Epithelial cell of proximal tubule (primary cell): Measurements from ENCODE around the gene TEDDM1. TPM values are rescaled to one million over a fixed set of nuclear protein-coding genes. Genes with fewer than 3 reads are reported as not detected.

Source experiments
- DNase-seq: peaks from one replicate; pipeline ENCODE4 v3.0.0-alpha.2; 2011; ENCODE audit warnings: low read depth
- H3K4me3 ChIP-seq: 2 replicates; pipeline ENCODE4 v1.5.1; 2011; ENCODE audit warnings: low read depth, mild to moderate bottlenecking, low read length
- total RNA-seq: library from RNA; depleted of rRNA; stranded (reverse); fragments of >200 nt; gene quantifications from 2 replicates; pipeline ENCODE4 v1.2.3, GENCODE V29; 2015
- TF ChIP-seq, protein P1 (sequence below): conservative IDR thresholded peaks from 2 replicates; pipeline ENCODE4 v1.5.1; 2012; ENCODE audit warnings: low read depth, mild to moderate bottlenecking, low read length

The TEDDM1 gene
- total RNA-seq, 1 donor from 2014 or later: not detected

DNA sequence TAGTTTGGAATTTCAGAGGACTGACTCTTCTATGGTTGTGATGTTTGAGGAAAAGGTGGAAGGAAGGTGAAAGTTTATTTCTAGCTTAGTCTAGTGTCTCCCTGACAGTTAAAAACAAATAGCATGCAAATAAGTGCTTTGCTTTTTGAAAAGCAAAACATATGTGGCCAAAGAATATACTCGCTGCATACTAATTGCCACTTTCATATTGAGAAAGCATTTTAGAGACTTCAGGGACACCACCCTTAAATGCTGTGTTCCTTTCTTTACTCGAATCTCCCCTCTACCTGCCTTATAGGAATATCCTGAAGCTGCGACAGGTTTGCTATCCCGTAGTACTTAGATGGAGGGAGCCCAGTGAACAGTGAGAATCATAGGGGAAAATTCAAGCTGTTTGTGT is 32.1 kb downstream of the TEDDM1 start:
- DNase-seq: no peak
- TF ChIP-seq, protein P1, sequence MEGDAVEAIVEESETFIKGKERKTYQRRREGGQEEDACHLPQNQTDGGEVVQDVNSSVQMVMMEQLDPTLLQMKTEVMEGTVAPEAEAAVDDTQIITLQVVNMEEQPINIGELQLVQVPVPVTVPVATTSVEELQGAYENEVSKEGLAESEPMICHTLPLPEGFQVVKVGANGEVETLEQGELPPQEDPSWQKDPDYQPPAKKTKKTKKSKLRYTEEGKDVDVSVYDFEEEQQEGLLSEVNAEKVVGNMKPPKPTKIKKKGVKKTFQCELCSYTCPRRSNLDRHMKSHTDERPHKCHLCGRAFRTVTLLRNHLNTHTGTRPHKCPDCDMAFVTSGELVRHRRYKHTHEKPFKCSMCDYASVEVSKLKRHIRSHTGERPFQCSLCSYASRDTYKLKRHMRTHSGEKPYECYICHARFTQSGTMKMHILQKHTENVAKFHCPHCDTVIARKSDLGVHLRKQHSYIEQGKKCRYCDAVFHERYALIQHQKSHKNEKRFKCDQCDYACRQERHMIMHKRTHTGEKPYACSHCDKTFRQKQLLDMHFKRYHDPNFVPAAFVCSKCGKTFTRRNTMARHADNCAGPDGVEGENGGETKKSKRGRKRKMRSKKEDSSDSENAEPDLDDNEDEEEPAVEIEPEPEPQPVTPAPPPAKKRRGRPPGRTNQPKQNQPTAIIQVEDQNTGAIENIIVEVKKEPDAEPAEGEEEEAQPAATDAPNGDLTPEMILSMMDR: no peak
- no peak overlapping the region for H3K4me3 ChIP-seq

GRCh38 chr1:182367926-182368325 is 32.5 kb downstream of the TEDDM1 start:
- no peak overlapping the region for H3K4me3 ChIP-seq
- TF ChIP-seq, protein P1: no peak
- no peak for DNase-seq

DNA sequence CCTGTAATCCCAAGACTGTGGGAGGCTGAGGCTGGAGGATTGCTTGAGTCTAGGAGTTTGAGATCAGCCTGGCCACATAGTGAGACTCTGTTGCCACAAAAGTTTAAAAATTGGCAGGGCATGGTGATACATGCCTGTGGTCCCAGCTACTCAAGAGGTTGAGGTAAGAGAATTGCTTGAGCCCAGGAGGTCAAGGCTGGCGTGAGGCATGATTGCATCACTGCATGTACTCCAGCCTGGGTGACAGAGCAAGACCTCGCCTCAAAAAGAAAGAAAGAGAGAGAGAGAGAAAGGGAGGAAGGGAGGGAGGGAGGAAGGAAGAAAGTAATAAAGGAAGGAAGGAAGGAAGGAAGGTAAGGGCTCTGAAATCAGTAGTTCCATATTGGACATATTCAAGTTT is 33.9 kb downstream of the TEDDM1 start:
- no peak overlapping the region for H3K4me3 ChIP-seq
- TF ChIP-seq, protein P1: no peak
- no peak for DNase-seq

DNA sequence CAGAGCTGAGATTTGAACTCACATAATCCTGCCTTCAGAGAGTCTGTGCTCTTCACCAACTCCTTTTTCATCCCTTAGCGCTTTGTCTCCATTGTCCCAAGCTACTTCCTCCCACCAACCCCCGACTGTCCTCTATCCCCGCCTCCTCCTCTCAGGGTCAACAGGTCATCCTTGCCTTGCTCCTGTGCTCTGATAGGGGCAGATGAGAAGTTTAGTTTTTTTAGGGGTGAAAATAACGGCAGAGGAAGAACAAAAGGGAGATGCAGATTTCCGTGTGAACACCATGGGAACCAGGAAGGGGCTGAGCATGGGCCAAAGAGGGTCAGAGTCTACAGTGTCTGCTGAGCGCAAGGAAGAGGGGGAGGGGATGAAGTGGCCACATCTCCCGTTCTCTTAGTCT is 40.8 kb downstream of the TEDDM1 start:
- TF ChIP-seq, protein P1: no peak
- DNase-seq: no peak
- no peak overlapping the region for H3K4me3 ChIP-seq

DNA sequence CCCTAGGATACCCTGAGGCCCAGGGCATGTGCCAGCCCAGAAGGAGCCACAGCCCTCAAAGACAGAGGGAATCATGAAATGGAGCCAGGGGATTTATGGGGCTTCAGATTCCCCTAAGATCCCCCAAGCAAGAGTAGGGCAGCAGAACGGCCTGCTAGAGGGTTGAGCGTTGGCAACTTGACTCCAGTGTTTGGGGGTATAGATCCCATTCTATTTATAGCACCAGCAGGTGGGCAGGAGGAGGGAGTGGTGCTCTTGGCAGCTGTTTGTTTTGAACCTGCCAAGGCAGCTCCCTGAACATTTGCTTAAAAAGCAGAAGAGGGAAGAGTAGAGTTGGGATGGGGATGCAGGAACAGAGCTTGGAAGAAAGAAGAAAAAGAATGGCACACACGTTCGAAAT is 42.6 kb downstream of the TEDDM1 start:
- TF ChIP-seq, protein P1: no peak
- H3K4me3 ChIP-seq: no peak overlapping the region
- DNase-seq: no peak

- no peak overlapping the region for H3K4me3 ChIP-seq
- TF ChIP-seq, protein P1: no peak
- DNase-seq: no peak
These were observed 43.3 kb downstream of the TEDDM1 start for GRCh38 chr1:182357171-182357570.

- no peak for DNase-seq
- H3K4me3 ChIP-seq: no peak overlapping the region
- TF ChIP-seq, protein P1: no peak
These were observed 44.8 kb downstream of the TEDDM1 start for GRCh38 chr1:182355723-182356098.
